Measurements from ENCODE around the gene AHI1.

DNA sequence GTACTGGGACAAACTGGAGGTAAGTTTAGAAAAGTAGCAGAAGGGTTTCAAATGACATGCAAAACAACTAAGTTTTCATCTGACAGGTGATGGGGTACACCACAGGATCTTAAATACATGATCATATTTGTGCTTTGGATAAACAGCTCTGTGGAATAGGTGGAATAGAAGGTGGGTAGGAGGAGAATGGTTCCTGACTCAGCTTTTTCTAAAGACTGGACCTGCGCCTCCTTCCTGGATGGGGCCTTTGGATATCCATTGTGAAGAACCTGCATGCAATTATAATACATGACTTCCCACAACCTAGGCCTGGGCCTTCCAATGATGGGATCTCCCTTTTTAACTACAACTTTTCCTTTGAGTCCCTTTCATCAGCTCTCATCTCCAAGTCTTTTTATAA lies 145.9 kb downstream of the AHI1 start:
- TF ChIP-seq, protein P1, sequence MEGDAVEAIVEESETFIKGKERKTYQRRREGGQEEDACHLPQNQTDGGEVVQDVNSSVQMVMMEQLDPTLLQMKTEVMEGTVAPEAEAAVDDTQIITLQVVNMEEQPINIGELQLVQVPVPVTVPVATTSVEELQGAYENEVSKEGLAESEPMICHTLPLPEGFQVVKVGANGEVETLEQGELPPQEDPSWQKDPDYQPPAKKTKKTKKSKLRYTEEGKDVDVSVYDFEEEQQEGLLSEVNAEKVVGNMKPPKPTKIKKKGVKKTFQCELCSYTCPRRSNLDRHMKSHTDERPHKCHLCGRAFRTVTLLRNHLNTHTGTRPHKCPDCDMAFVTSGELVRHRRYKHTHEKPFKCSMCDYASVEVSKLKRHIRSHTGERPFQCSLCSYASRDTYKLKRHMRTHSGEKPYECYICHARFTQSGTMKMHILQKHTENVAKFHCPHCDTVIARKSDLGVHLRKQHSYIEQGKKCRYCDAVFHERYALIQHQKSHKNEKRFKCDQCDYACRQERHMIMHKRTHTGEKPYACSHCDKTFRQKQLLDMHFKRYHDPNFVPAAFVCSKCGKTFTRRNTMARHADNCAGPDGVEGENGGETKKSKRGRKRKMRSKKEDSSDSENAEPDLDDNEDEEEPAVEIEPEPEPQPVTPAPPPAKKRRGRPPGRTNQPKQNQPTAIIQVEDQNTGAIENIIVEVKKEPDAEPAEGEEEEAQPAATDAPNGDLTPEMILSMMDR (conservative IDR thresholded peaks at IDR 0.05 in 1 of 2, IDR thresholded peaks at IDR 0.05 in 1 of 2; ENCODE audit: extremely low read depth in 1 of 2, insufficient read depth in 1 of 2, low read depth in 1 of 2, low read length in 2 of 2), result no peak
- TF ChIP-seq EZH2 (IDR thresholded peaks at IDR 0.05; ENCODE audit: borderline replicate concordance, low read length), result no peak

Data from mammary epithelial cell (primary cell).